Stimulated activated CD4-positive, alpha-beta T cell treated with anti-CD3 and anti-CD28 coated beads, Interleukin-12 subunit alpha, Interleukin-12 subunit beta, amount 100 ng/mL, for 4 hours (primary cell): ENCODE data around the gene ARHGAP42.

ENCODE experiments used
- DNase-seq: peaks from one replicate; pipeline ENCODE4 v3.0.0-alpha.2; 2020

ARHGAP42 gene

GRCh38 chr11:100841711-100842407, 154.8 kb downstream of the ARHGAP42 start:
- DNase-seq, result no peak

DNA sequence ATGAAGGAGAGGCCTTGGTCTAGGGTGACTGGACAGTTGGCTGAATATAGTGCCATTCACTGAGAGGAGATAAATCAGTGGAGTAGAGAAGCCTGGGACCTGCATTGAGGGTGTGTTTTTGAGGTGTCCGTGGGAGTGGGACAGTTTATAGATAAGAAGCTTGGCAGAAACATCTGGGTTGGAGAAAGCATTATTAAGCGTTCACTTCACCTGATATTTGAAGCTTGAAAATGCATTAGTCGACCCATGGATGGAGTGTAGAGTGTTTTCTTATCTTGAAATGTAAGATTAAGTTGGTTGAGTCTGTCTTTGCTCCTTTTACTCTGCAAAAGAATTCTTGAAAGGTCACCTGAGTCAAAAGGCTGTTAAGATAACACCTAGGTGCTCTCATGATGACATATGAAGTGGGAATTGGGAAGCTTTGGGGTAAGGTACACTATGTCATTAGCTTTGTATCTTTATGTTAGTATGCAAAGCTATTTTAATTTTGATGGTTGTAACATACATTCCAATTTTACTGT, 160.7 kb downstream of the ARHGAP42 start:
- no peak for DNase-seq

DNA sequence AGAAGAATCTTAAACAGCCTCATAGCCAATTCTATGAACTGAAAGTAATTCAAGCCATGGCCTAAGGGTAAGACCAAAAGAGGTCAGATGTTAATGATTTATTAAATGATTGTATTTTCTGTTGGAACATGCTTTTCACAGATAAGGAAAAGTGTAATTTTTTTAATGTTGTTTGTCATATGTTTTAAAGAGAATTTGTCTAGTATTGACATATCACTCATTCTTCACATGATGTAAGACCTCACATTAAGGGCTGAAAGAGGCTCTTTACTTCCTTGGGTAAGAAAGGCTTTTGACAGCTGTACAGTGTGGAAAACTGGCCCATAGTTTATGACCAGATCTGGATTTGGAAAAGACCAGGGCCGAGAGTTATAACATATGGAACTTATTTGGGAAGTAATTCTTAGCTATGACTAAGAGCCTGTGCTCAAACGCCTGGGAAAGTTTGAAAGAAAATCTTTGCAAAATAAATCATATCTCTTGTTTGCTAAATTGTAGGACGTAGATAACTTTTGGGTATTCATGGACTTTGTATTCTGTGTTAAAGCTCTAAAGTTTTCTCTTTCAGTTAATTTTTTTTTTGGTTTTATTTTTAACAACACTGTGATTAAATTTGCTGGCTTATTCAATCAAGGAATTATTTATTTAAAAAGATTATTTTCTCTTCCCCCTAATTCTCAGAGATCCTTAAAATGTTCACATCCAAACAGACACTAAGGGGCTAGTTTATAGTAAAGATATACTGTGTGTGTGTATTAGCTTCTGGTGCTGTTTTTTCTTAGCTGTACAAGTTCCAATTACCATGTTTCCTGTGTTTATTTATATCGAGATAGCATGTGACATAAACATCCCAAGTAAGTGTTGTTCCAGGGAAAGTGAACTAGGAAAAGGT, 162.2 kb downstream of the ARHGAP42 start:
- no peak for DNase-seq

- DNase-seq, result no peak
Measured at GRCh38 chr11:100849901-100850235, 162.8 kb downstream of the ARHGAP42 start.

DNA sequence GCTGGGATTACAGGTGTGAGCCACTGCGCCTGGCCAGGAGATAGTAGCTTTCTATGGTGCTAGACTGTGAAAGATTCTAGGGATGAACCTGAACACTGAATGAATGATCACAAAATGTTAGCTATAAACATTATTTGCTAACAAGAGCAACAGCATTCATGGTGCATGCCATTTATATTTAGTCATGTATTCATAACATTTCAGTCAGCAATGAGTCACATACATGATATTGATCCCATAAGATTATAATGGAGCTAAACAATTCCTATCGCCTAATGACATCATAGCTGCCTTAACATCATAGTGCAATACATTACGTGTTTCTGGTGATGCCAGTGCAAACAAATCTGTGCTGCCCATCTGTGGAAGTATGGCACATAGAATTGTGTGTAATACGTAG, 164.1 kb downstream of the ARHGAP42 start:
- no peak for DNase-seq

- DNase-seq, result no peak
Measured at GRCh38 chr11:100851584-100852152, 164.6 kb downstream of the ARHGAP42 start.

DNA sequence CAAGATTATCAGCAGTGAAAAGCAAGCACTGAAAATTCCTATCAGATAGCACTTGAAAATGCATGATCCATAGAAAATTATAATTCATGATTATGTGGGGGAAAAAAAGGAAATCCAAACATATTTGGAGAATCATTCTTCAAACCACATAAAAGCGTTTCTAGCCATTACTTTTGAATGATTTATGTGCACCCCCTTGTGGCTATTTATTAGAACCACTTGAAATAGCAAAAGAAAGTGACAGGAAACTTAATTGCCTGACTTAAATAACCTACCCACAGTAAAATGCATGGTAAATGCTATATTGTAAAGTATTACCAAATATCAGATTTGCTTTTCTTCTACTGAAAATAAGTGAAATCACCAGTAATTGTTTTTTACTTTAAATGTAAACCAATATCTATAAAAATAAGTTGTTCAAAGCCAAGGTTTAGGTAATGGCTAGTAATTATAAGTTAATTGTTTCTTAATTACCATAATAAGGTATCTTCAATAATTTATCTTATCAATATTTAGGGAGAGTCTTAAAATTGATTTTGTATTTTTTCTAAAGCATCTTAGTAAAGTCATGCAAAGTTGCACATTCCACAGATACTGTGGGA, 168.5 kb downstream of the ARHGAP42 start:
- no peak for DNase-seq

DNA sequence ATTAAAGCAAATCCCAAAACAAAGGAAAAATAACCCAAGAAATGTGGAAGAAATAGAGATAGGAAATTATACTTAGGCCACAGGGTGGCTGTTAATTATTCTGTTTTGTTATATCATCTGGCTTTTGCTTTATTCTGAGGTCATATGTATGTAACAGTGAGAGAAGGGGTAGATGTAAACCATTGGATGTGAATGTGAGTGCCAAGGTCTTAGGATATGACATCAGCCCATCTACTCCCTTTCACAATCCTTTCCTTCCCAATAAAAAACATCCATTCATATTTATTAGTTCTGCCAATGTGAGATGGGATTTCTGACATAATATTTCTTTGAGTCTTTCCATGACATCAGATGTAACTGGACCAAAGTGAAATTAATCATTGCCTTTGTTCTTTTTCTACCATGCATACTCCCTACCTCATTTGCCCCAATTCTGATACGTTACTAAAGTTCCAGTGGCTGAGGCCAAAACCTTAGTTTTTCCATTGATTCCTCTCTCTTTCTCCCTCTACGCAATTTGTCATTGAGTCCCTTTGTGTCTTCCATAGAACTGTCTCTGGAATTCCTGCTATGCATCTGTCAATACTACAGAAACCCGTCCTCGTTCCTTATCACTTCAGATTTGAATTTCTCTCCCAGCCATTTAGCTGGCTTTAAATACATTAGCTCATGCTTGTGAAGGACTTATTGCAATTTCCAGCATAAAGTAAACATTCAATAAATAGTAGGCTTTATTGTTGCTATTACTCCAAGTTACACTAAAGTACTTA, 170.3 kb downstream of the ARHGAP42 start:
- no peak for DNase-seq

GRCh38 chr11:100860318-100861155, 173.4 kb downstream of the ARHGAP42 start:
- no peak for DNase-seq

DNA sequence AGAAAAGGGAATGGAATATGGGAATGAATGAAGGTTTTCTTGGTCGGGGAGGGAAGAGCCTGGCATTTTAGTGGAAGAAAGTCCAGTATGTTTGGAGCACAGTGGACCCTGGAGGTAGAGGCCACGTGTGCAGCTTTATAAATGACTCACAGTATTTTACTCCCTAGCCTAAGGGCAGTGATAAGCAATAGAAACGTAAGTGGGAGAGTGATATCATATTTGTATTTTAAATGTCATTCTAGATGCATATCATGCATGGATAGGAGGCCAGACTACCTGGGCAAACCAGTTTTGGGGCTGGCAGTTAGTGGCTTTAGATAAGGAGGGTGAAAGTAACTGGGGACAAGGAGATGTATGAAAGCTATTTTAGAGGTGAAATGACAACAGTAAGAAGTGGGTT, 174.1 kb downstream of the ARHGAP42 start:
- DNase-seq, result no peak

DNA sequence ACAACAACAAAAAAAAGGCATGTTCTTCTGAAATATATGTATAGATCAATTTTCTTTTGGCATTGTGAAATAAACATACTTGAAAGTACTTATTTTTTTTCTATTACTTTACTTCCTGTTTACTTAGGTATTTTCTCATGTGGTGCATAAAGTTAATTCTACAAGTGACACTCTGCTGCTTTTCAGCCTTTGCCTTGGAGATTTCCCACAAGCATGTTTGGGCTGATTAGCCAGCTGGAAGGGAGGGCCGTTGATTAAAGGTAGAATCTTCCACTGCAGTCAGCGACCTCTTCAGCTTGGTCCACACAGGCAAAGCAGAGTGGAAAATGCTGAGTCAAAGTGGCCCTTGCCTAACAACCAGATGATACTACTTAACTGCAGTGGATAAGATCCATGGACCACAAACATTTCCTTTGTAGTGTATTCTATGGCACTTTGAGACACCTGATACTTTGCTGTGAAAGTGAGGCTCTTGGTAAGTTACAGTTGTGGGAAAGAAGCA, 176.0 kb downstream of the ARHGAP42 start:
- DNase-seq, result no peak

DNA sequence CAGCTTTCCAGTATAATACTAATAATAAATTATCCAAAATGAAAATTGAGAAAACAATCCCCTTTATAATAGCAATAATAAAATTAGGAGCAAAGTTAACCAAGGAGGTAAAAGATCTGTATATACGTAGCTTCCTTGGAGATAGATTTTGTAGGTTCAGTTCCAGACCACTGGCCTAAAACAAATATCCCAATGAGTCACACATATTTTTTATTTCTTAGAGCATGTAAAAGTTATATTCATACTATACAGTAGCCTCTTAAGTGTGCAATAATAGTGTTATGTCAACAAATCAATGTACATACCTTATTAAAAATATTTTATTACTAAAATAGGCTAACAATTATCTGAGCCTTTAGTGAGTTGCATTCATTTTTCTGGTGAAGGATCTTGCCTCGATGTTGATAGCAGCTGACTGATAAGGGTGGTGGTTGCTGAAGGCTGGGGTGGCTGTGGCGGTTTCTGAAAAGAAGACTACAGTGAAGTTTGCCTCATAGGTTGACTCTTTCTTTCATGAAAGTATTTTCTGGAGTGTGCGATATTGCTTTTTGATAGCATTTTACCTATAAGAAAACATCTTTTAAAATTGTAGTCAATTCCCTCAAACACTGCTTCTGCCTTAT, 178.5 kb downstream of the ARHGAP42 start:
- DNase-seq, result no peak

DNA sequence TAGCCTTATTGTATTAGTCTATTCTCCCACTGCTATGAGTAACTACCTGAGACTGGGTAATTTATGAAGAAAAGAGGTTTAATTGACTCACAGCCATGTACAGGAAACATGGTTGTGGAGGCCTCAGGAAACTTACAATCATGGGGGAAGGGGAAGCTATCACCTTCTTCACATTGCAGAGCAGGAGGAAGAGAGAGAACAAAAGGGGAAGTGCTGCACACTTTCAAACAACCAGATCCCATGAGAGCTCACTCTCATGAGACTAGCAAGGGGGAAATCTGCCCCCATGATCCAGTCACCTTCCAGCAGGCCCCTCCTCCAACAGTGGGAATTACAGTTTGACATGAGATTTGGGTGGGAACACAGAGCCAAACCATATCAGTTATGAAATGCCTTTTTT, 179.4 kb downstream of the ARHGAP42 start:
- DNase-seq, result no peak

DNA sequence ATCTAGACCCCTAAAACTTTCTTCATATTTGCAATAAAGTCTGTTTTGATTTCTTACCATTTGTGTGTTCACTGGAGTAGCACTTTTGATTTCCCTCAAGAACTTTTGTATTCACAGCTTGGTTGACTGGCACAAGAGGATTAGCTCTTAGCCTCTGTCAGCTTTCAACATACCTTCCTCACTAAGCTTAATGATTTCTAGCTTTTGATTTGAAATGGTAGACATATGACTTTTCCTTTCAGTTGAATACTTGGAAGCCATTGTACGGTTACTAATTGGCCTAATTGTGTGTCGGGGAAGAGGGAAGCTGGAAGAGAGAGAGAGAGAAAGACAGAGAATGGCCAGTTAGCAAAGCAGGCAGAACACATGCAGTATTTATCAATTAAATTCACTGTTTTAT, 180.5 kb downstream of the ARHGAP42 start:
- no peak for DNase-seq

DNA sequence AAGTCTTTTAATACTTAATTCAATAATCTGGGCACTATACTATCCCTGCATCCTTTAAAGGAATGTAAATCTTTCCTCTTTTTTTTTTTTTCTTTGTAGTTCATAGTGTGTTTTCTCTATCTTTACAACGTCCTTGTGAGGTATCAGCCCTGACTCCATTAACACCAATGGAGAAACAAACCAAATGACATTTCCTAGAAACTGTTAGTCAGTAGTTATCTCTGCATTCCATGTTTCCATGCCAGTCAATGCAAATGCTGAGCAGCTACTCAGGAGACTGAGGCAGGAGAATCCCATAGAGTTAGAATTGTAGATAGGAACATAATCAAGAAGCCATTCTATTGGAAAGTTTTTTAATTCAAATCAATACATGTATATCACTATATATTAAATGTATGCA, 182.2 kb downstream of the ARHGAP42 start:
- DNase-seq, result no peak

- DNase-seq, result no peak
Measured at GRCh38 chr11:100870138-100870537, 183.1 kb downstream of the ARHGAP42 start.

DNA sequence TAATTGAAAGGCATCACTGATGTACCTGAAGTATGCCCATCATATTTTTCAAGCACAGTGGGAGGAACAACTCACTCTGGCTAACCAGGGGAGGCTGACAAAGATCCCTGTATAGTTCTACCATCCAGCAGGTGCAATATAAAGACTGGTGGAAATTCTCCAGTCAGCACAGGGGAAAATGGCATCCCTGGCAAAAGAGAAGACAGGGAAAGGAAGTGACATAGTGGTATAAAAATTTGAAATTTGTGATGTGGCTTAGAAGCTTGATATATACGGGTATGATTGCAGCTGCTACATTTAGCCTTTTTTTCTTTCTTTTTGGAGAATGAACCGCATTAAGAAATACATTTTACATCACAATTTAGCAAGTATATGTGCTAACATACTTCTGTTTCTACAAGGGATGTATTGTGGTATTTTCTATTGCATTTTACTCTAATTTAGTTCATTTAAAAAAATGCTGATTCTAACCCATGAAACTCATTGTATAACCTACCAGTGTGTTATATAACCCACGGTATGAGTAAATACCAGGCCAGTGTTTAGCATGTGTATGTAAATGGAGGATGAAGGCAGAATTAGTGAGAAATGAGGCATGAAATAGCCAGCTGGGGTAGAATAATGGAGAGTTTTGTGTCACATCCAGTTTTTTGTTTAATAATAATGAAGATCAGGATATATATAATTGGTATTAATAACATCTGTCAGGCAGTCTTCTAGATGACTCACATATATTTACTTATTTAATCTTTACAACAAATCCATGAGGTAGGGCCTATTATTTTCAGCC, 186.1 kb downstream of the ARHGAP42 start:
- no peak for DNase-seq

DNA sequence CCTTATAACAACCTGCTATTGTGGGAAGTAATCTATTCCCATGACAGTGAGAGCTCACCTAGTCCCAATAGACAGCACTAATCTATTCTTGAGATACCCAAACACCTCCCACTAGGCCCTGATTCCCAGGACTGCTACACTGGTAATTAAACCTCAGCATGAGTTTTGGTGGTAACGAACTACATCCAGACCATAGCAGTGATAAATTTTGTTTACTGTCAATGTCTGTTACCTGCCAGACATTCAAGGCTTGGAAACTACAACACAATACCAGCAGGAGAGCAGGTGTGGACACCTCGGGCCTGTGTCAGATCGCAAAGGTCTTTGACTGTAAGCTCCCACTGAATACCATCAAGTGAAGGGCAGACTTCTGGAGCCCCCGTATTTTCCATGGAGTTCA, 187.1 kb downstream of the ARHGAP42 start:
- DNase-seq, result no peak

- no peak for DNase-seq
Measured at GRCh38 chr11:100875521-100875869, 188.4 kb downstream of the ARHGAP42 start.

DNA sequence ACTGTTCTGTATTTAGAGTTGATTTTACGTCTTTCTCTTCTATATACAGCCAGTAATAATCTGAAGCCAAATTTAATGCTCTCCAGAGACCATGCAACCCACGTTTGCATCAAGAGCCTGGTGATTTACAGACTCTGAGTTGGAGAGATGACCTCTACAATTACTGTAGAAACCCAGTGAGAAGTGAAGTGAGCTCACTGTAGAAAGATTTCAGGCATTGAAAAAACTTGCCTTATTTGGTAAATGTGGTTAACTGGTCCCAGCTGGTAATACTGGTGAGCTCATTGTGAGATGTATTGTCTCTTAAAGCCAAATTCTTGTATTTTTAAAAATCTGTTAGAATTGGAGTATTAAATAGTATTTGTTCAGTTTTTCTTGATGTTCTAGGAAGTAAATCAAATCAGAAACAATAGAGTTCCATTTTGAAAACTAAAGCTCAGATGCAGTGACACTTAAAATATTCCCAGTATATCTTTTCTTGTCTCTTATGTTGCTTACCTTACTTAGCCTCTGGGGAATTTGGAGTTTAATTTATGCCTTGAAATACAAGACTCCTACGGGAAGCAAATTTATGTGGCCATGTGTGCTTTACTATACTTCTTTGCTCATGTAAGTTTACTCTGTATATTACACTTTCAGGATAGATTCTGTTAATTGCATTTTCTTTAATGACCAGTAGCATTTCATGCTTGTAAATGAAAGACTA, 189.9 kb downstream of the ARHGAP42 start:
- no peak for DNase-seq
